ENCODE measurements around the gene RABEPK.

GRCh38 chr9:125262294-125262991 is 62.1 kb downstream of the RABEPK start:
- TF ChIP-seq BHLHE40 (IDR thresholded peaks at IDR 0.05; ENCODE audit: low read depth, low read length) (no peak), RAD21 (IDR thresholded peaks at IDR 0.05; ENCODE audit: low read length) (no peak), RFX5 (IDR thresholded peaks at IDR 0.05; ENCODE audit: low read depth, low read length) (no peak), CTCF (conservative IDR thresholded peaks at IDR 0.05; ENCODE audit: low read depth, low read length) (no peak), USF2 (IDR thresholded peaks at IDR 0.05; ENCODE audit: low read depth, low read length) (no peak), ELK1 (IDR thresholded peaks at IDR 0.05; ENCODE audit: borderline replicate concordance, low read depth, low read length) (no peak), POLR2A (IDR thresholded peaks at IDR 0.05; ENCODE audit: low read depth, low read length) (no peak), RCOR1 (IDR thresholded peaks at IDR 0.05; ENCODE audit: insufficient replicate concordance, low read length) (no peak), MXI1 (IDR thresholded peaks at IDR 0.05; ENCODE audit: borderline replicate concordance, low read depth, low read length) (no peak)
